Activated naive CD4-positive, alpha-beta T cell treated with anti-CD3 and anti-CD28 coated beads, Interleukin-2, amount 50 U/mL, for 24 hours (primary cell): ENCODE data around the gene CNTNAP2.

Source experiments
- H3K27ac Mint-ChIP-seq: one replicate; pipeline ENCODE4 v1.8.0; 2021; ENCODE audit warnings: mild to moderate bottlenecking, mixed read lengths
- H3K27me3 Mint-ChIP-seq: one replicate; pipeline ENCODE4 v1.8.0; 2021; ENCODE audit warnings: mixed read lengths
- H3K36me3 Mint-ChIP-seq: one replicate; pipeline ENCODE4 v1.8.0; 2021; ENCODE audit warnings: mixed read lengths
- H3K4me1 Mint-ChIP-seq: one replicate; pipeline ENCODE4 v1.8.0; 2021; ENCODE audit warnings: mixed read lengths
- H3K4me3 Mint-ChIP-seq: one replicate; pipeline ENCODE4 v1.8.0; 2021; ENCODE audit warnings: mild to moderate bottlenecking, mixed read lengths
- H3K9me3 Mint-ChIP-seq: one replicate; pipeline ENCODE4 v1.8.0; 2021; ENCODE audit warnings: mixed read lengths

CNTNAP2 gene

GRCh38 chr7:148260599-148260998 is 2144.0 kb downstream of the CNTNAP2 start:
- no peak overlapping the region for H3K4me3 Mint-ChIP-seq
- H3K27me3 Mint-ChIP-seq = peaks cover 5% of the 10 kb centered on the region
- no peaks in the 10 kb centered on the region for H3K9me3 Mint-ChIP-seq
- H3K36me3 Mint-ChIP-seq = no peaks in the 10 kb centered on the region
- no peak overlapping the region for H3K27ac Mint-ChIP-seq
- H3K4me1 Mint-ChIP-seq = peaks cover 14% of the 10 kb centered on the region

- no peaks in the 10 kb centered on the region for H3K9me3 Mint-ChIP-seq
Observed at GRCh38 chr7:148261523-148261922, 2144.9 kb downstream of the CNTNAP2 start.

GRCh38 chr7:148261996-148262688 is 2145.5 kb downstream of the CNTNAP2 start:
- peaks cover 14% of the 10 kb centered on the region for H3K4me1 Mint-ChIP-seq
- H3K27ac Mint-ChIP-seq = no peak overlapping the region
- no peaks in the 10 kb centered on the region for H3K36me3 Mint-ChIP-seq
- H3K4me3 Mint-ChIP-seq = peak overlapping the region; percentile 39
- peaks cover 5% of the 10 kb centered on the region for H3K27me3 Mint-ChIP-seq
- H3K9me3 Mint-ChIP-seq = no peaks in the 10 kb centered on the region

More at GRCh38 chr7:148261523-148261922, 2144.9 kb downstream of the CNTNAP2 start:
- Mint-ChIP-seq H3K4me3 (no peak overlapping the region), H3K4me1 (peaks cover 14% of the 10 kb centered on the region), H3K27ac (no peak overlapping the region), H3K27me3 (peaks cover 5% of the 10 kb centered on the region), H3K36me3 (no peaks in the 10 kb centered on the region)

GRCh38 chr7:148262721-148263229 is 2146.2 kb downstream of the CNTNAP2 start:
- H3K4me1 Mint-ChIP-seq = peaks cover 14% of the 10 kb centered on the region
- H3K4me3 Mint-ChIP-seq = peak overlapping the region; percentile 39
- H3K27me3 Mint-ChIP-seq = peaks cover 5% of the 10 kb centered on the region
- H3K9me3 Mint-ChIP-seq = no peaks in the 10 kb centered on the region
- H3K36me3 Mint-ChIP-seq = no peaks in the 10 kb centered on the region
- no peak overlapping the region for H3K27ac Mint-ChIP-seq

GRCh38 chr7:148264933-148265557 is 2148.4 kb downstream of the CNTNAP2 start:
- Mint-ChIP-seq H3K27ac (no peak overlapping the region), H3K4me1 (peaks cover 14% of the 10 kb centered on the region), H3K4me3 (no peak overlapping the region), H3K27me3 (peaks cover 8% of the 10 kb centered on the region), H3K9me3 (no peaks in the 10 kb centered on the region), H3K36me3 (no peaks in the 10 kb centered on the region)

- Mint-ChIP-seq H3K4me3 (no peak overlapping the region), H3K27me3 (peaks cover 8% of the 10 kb centered on the region), H3K27ac (no peak overlapping the region), H3K36me3 (no peaks in the 10 kb centered on the region), H3K9me3 (no peaks in the 10 kb centered on the region), H3K4me1 (peaks cover 14% of the 10 kb centered on the region)
Observed at GRCh38 chr7:148265896-148266295, 2149.3 kb downstream of the CNTNAP2 start.

- Mint-ChIP-seq H3K4me1 (peaks cover 12% of the 10 kb centered on the region), H3K4me3 (no peak overlapping the region), H3K27ac (no peak overlapping the region), H3K27me3 (peaks cover 7% of the 10 kb centered on the region), H3K36me3 (no peaks in the 10 kb centered on the region), H3K9me3 (no peaks in the 10 kb centered on the region)
Observed at GRCh38 chr7:148266795-148267194, 2150.2 kb downstream of the CNTNAP2 start.

GRCh38 chr7:148270576-148270975 is 2154.0 kb downstream of the CNTNAP2 start:
- no peaks in the 10 kb centered on the region for H3K36me3 Mint-ChIP-seq
- no peak overlapping the region for H3K27ac Mint-ChIP-seq
- H3K9me3 Mint-ChIP-seq = no peaks in the 10 kb centered on the region
- H3K27me3 Mint-ChIP-seq = peaks cover 7% of the 10 kb centered on the region
- peaks cover under 1% of the 10 kb centered on the region for H3K4me1 Mint-ChIP-seq
- no peak overlapping the region for H3K4me3 Mint-ChIP-seq

- Mint-ChIP-seq H3K9me3 (no peaks in the 10 kb centered on the region), H3K4me3 (no peak overlapping the region), H3K27me3 (peaks cover 4% of the 10 kb centered on the region), H3K4me1 (peaks cover 14% of the 10 kb centered on the region), H3K36me3 (no peaks in the 10 kb centered on the region), H3K27ac (no peak overlapping the region)
Observed at GRCh38 chr7:148274118-148274517, 2157.5 kb downstream of the CNTNAP2 start.

- peak overlapping the region; percentile 8 for H3K27ac Mint-ChIP-seq
- no peak overlapping the region for H3K4me3 Mint-ChIP-seq
- peaks cover 4% of the 10 kb centered on the region for H3K27me3 Mint-ChIP-seq
- H3K36me3 Mint-ChIP-seq = no peaks in the 10 kb centered on the region
- no peaks in the 10 kb centered on the region for H3K9me3 Mint-ChIP-seq
- H3K4me1 Mint-ChIP-seq = peaks cover 14% of the 10 kb centered on the region
Observed at GRCh38 chr7:148275359-148275890, 2158.8 kb downstream of the CNTNAP2 start.

GRCh38 chr7:148276314-148277041 is 2159.9 kb downstream of the CNTNAP2 start:
- H3K36me3 Mint-ChIP-seq = no peaks in the 10 kb centered on the region
- no peaks in the 10 kb centered on the region for H3K9me3 Mint-ChIP-seq
- peaks cover 6% of the 10 kb centered on the region for H3K27me3 Mint-ChIP-seq
- H3K4me3 Mint-ChIP-seq = no peak overlapping the region
- peaks cover 14% of the 10 kb centered on the region for H3K4me1 Mint-ChIP-seq
- no peak overlapping the region for H3K27ac Mint-ChIP-seq

- Mint-ChIP-seq H3K27ac (no peak overlapping the region), H3K4me1 (peaks cover 14% of the 10 kb centered on the region), H3K36me3 (no peaks in the 10 kb centered on the region), H3K27me3 (peaks cover 6% of the 10 kb centered on the region), H3K9me3 (no peaks in the 10 kb centered on the region), H3K4me3 (no peak overlapping the region)
Observed at GRCh38 chr7:148277042-148277660, 2160.6 kb downstream of the CNTNAP2 start.

GRCh38 chr7:148286150-148286549 is 2169.5 kb downstream of the CNTNAP2 start:
- H3K27me3 Mint-ChIP-seq = peaks cover 2% of the 10 kb centered on the region
- H3K4me3 Mint-ChIP-seq = no peak overlapping the region
- no peaks in the 10 kb centered on the region for H3K9me3 Mint-ChIP-seq
- no peaks in the 10 kb centered on the region for H3K4me1 Mint-ChIP-seq
- H3K27ac Mint-ChIP-seq = no peak overlapping the region
- H3K36me3 Mint-ChIP-seq = peaks cover 1% of the 10 kb centered on the region

- peaks cover 1% of the 10 kb centered on the region for H3K36me3 Mint-ChIP-seq
- H3K4me3 Mint-ChIP-seq = no peak overlapping the region
- H3K4me1 Mint-ChIP-seq = no peaks in the 10 kb centered on the region
- no peak overlapping the region for H3K27ac Mint-ChIP-seq
- no peaks in the 10 kb centered on the region for H3K9me3 Mint-ChIP-seq
- H3K27me3 Mint-ChIP-seq = peaks cover 1% of the 10 kb centered on the region
Observed at GRCh38 chr7:148287538-148287937, 2170.9 kb downstream of the CNTNAP2 start.

- Mint-ChIP-seq H3K27ac (no peak overlapping the region), H3K4me1 (no peaks in the 10 kb centered on the region), H3K36me3 (peaks cover 1% of the 10 kb centered on the region), H3K9me3 (no peaks in the 10 kb centered on the region), H3K27me3 (peaks cover 1% of the 10 kb centered on the region), H3K4me3 (no peak overlapping the region)
Observed at GRCh38 chr7:148288592-148289151, 2172.1 kb downstream of the CNTNAP2 start.
